GM19455 (cell line): Measurements from ENCODE around the gene MIPOL1.
"Not testable (repeated sequence)": the region's sequence is repeated elsewhere in the genome, so short reads cannot be mapped to it uniquely, and the experiment has no call there.

Source experiments
- ATAC-seq: cut with Tn5 transposase; IDR thresholded peaks from one replicate; pipeline ENCODE4 v1.9.1; 2021; ENCODE audit not compliant: unreplicated experiment

MIPOL1 gene, protein sequence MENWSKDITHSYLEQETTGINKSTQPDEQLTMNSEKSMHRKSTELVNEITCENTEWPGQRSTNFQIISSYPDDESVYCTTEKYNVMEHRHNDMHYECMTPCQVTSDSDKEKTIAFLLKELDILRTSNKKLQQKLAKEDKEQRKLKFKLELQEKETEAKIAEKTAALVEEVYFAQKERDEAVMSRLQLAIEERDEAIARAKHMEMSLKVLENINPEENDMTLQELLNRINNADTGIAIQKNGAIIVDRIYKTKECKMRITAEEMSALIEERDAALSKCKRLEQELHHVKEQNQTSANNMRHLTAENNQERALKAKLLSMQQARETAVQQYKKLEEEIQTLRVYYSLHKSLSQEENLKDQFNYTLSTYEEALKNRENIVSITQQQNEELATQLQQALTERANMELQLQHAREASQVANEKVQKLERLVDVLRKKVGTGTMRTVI

DNA sequence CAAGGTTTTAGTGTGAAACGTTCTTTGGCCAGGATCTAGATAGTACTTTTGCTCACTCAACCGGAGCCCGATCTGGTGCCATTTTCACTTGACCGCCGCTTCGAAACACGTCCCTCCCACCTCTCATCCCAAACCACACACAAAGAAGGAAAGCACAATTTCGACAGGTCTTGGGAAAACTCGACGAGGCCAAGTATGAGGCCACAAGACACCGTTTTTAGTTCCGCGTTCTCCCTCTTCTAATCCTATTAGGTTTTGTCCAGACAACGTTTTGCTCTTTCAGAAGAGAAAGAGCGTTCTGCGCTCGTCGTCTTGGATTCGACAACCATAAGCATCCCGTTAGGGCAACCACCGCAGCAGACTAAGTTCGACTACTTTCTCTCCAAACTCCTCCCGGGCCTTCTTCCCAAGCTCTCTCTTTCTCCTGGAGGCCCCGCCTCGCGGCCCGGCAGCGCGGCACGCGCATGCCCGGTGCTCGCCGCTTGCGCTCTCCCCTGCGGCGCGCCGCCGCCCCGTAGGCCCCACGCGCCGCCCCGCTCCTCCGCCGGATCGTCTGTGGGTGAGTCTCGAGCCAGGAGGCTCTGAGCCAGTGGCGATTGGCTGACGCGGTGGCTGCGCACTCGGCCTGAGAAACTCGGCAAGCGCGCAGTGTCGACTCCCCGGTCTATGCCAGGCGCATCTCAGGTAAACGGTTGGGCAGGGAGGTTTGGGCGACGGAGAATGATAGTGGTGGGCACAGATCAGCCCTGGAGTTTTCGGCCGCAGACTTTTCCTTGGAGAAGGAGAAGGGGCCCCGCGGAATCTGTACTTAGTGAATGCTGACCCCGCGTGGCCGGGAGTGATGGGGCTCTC, at the start of gene MIPOL1:
Gene MIPOL1, plus strand, starts transcription at position 517 of the 852 bp plus-strand sequence. CDS start 49,952 bp downstream, outside the sequence.
- no peak for ATAC-seq

- ATAC-seq = no peak
These were observed 47.3 kb upstream of the MIPOL1 start for GRCh38 chr14:37150414-37150813.

DNA sequence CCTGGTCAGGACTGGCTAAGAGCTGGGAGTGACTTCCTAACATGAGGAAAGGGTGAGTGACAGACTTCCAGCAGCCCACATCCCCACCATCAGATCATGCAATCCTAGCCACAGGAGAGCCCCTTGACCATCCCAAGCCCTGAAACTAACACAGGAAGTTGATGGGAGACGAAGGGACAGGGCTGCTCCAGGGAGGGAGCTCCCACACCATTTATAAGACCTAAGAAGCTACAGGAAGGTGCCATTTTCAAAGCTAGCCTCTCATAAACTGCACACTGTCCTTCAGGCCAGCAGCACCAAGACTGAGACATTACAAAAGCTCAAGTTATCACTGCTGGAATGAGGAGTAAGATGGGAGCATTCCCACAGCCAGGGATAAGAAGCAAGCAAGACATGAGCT, 44.7 kb upstream of the MIPOL1 start:
- no peak for ATAC-seq

GRCh38 chr14:37153483-37153882, 44.3 kb upstream of the MIPOL1 start:
- no peak for ATAC-seq

DNA sequence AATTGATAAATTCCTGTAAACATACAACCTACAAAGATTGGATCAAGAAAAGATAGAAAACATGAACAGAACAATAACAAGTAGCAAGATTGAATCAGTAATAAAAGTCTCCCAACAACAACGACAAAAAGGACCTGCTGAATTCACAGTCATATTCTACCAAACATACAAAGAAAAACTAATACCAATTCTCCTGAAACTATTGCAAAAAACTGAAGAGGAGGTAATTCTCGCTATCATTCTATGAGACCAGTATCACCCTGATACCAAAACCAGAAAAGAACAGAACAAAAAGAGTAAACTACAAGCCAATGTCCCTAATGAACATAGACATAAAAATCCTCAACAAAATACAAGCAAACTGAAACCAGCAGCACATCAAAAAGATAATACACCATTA, 39.8 kb upstream of the MIPOL1 start:
- ATAC-seq = no peak

DNA sequence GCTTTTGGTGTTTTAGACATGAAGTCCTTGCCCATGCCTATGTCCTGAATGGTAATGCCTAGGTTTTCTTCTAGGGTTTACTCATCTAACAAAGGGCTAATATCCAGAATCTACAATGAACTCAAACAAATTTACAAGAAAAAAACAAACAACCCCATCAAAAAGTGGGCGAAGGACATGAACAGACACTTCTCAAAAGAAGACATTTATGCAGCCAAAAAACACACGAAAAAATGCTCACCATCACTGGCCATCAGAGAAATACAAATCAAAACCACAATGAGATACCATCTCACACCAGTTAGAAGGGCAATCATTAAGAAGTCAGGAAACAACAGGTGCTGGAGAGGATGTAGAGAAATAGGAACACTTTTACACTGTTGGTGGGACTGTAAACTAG, 35.4 kb upstream of the MIPOL1 start:
- not testable (repeated sequence) for ATAC-seq

GRCh38 chr14:37165794-37166193, 31.9 kb upstream of the MIPOL1 start:
- ATAC-seq = no peak

GRCh38 chr14:37167151-37168047, 30.3 kb upstream of the MIPOL1 start:
- ATAC-seq = no peak

DNA sequence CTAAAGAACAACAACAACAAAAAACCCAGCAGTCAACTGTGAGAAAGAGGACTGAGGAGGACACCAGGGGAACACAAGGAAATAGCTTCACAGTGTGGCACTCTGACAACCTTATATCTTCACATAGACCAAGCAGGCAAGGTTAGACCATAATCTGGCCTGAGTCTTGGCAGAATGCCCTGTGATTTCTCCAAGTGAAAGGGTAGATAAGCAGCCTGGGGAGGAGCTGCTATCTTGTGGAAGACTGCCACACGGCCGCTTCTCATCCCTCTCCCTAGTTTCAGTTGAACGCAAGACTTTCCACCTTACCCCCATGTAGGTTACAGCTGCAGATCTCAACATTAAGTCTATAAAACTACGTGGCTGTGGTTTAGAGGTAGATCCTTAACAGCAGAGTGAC, 29.0 kb upstream of the MIPOL1 start:
- ATAC-seq = no peak

DNA sequence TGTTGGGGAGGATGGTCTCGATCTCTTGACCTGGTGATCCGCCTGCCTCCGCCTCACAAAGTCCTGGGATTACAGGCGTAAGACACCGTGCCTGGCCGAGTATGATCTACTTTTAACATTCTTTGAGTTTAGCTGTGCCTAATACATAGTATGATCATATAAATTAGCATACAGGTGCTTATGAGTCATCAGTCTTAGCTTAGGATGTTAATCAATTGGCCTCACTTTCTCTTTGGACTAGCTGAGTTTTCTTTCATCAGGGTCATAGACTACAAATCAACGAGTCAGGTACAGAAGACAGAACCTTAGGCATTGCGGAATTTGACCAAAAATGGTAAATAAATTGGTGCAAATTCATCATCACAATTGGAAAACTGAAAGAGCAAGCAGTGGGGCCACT, 27.5 kb upstream of the MIPOL1 start:
- no peak for ATAC-seq

DNA sequence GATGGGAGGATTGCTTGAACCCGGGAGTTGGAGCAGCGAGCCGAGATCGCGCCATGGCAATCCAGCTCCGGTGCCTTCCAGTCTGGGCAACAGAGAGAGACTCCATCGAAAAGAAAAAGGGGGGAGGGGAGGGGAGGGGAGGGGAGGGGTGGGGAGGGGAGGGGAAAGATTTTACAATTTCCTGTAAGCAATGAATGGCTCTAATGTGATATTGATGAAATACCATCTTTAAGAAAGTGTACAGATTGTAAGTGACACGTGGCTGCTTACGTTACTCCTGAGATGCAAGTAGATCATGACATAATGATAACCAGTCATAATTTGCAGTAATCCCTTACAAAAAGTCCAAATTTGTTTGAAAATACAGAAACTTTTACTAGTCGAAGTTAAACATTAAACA, 26.7 kb upstream of the MIPOL1 start:
- ATAC-seq = no peak

GRCh38 chr14:37171678-37172023, 26.1 kb upstream of the MIPOL1 start:
- no peak for ATAC-seq

GRCh38 chr14:37172024-37172869, 25.5 kb upstream of the MIPOL1 start, which contains the start of gene SLC25A21:
TSS of gene SLC25A21 (minus strand) at chr14:37172606.
- ATAC-seq = no peak

DNA sequence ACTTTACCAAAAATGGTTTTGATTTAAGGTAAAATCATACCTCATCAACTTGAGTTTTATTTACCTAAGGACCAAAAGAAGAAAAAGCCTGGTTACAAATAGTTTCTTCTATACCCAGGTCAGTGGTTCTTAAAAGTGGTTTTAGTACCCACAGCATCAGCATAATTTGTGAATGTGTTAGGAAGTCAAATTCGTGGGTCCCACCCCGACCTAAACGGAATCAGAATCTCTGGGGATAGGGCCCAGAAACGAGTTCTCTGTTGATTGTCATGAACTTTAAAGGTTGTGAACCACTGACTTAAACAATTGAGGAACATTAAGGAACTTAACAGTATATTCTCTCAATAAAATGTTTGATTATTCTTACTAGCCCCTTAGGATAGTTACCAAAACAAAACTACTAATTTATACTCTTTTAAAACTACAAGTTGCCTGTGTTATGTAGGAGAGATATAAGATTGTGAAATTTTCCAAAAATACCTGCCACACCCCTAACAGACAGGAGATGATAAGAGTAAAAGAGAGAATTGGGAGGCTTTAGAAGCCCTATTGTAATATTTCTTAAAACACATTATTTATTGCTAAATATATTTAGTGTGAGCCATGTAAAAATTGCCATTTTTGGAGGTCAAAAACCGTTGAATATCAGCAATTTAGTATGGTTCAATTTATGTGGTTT, 24.7 kb upstream of the MIPOL1 start:
- ATAC-seq = no peak

DNA sequence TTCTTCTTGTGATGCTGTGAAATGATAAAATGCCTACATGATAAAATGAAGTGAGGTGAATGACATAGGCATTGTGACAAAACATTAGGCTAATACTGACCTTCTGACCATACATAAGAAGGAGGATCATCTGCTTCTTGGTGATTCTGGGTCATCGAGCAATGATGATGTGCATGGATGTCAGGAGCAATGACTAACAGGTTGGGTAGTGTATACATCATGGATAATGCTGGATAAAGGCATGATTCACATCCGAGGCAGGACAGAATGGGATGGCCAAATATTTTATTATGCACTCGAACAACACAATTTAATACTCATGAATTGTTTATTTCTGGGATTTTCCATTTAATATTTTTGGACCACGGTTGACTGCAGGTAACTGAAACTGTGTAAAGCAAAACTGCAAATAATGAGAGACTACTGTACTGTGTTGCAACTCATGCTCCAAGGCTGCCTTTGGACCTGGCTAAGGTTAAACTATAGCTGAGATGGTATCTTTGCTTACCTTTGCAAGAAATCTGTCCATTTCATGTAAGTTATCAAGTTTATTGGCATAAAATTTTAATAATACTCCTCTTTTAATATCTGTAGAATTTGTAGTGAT, 17.7 kb upstream of the MIPOL1 start:
- ATAC-seq = no peak

GRCh38 chr14:37180886-37181285, 16.9 kb upstream of the MIPOL1 start:
- ATAC-seq = not testable (repeated sequence)

DNA sequence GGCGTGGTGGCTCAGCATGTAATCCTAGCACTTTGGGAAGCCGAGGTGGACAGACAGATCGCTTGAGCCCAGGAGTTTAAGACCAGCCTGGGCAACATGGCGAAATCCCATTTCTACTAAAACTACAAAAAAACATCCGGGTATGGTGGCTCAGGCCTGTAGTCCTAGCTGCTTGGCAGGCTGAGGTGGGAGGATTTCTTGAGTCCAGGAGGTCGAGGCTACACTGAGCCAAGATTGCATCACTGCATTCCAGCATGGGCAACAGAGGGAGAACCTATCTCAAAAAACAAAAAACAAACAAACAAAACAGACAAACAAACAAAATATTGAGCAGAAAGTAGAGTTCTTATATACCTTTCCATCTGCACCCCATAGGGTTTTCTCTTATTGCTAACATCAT, 16.3 kb upstream of the MIPOL1 start:
- no peak for ATAC-seq

DNA sequence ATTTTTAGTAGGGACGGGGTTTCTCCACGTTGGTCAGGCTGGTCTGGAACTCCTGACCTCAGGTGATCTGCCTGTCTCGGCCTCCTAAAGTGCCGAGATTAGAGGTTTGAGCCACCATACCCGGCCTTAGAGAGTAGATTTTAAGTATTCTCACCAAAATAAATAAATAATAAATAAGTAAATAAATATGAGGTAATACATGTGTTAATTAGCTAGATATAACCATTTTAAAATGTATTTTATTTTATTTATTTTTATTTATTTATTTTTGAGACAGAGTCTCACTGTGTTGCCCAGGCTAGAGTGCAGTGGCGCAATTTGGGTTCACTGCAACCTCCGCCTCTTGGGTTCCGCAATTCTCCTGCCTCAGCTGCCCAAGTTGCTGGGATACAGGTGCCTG, 13.2 kb upstream of the MIPOL1 start:
- ATAC-seq = not testable (repeated sequence)

- no peak for ATAC-seq
These were observed 12.1 kb upstream of the MIPOL1 start for GRCh38 chr14:37185670-37186069.
